ENCODE results near the gene TRAF3IP1.
"Not testable (repeated sequence)": the region's sequence is repeated elsewhere in the genome, so short reads cannot be mapped to it uniquely, and the experiment has no call there.

The TRAF3IP1 gene

DNA sequence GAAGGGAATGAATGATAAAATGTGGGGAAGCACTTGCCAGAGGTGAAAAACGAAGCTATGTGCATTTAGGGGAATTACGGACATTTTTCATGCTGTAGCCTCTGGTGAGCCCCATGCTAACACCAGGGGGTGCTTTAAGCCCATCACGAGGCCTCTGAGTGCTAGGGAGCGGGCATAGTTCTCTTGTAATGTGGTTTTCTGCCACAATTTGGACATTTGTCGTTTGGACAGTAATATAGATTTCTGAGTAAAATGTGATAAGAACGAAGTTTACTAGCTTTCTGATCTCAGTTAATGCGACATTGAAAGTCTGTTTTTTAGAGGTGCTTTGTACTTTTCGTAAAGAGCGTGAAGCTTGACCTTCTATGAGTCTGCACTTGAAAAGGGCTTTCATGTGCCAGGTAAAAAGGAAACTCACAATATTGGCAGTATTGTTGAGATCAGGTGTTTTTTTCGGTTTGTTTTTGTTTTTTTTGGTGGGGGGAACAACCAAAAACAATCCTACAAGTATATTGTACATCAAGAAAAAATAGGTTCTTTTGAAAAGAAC, 50.6 kb downstream of the TRAF3IP1 start:
- Histone ChIP-seq H3K4me3 (ENCODE audit: low read length in 2 of 2) (no peak overlapping the region), H3K4me2 (ENCODE audit: insufficient read depth, low read length, poor library complexity, severe bottlenecking) (no peak overlapping the region), H3K14ac (ENCODE audit: low read length) (no peak overlapping the region), H3K4me1 (ENCODE audit: control insufficient read depth in 2 of 2, insufficient read depth in 1 of 2, low read depth in 1 of 2, low read length in 2 of 2) (peaks cover 0 to 1% of the 10 kb centered on the region in 2 donors), H3K27me3 (ENCODE audit: control insufficient read depth in 3 of 3, insufficient read depth in 3 of 3, low read depth in 1 of 3, low read length in 3 of 3) (no peaks in the 10 kb centered on the region), H4K91ac (ENCODE audit: low read depth, low read length, poor library complexity) (no peak overlapping the region), H3K36me3 (replicated peaks in 1 of 2; ENCODE audit: control insufficient read depth in 2 of 2, insufficient read depth in 2 of 2, low read length in 2 of 2) (no peaks in the 10 kb centered on the region), H2AFZ (ENCODE audit: low read length) (no peak overlapping the region), H3K27ac (replicated peaks; ENCODE audit: low read length) (no peak overlapping the region), H3K4ac (ENCODE audit: low read length) (no peak overlapping the region), H2BK5ac (ENCODE audit: low read length) (no peak overlapping the region), H3K23ac (ENCODE audit: low read depth, low read length, poor library complexity) (no peak overlapping the region), H2AK5ac (ENCODE audit: low read depth, low read length) (no peak overlapping the region), H2BK12ac (ENCODE audit: low read length) (no peak overlapping the region), H3K9me3 (replicated peaks in 1 of 2; ENCODE audit: control insufficient read depth in 2 of 2, insufficient read depth in 1 of 2, low read depth in 1 of 2, low read length in 2 of 2) (no peaks in the 10 kb centered on the region), H2BK15ac (ENCODE audit: low read length) (no peak overlapping the region), H3K9ac (ENCODE audit: low read depth, low read length, poor library complexity) (no peak overlapping the region), H4K8ac (ENCODE audit: low read depth, low read length) (no peak overlapping the region), H2BK120ac (ENCODE audit: low read depth, low read length) (no peak overlapping the region), H3K18ac (ENCODE audit: low read length) (no peak overlapping the region), H3K79me1 (ENCODE audit: low read depth, low read length) (no peaks in the 10 kb centered on the region)
- WGBS, 2 donors (ENCODE audit: extremely low coverage in 2 of 2, insufficient read length in 2 of 2, insufficient replicate concordance in 1 of 2): no CpG with 5 or more reads among the region's 10 CpGs
- peak; percentile 29 for DNase-seq (ENCODE audit: low spot score)

DNA sequence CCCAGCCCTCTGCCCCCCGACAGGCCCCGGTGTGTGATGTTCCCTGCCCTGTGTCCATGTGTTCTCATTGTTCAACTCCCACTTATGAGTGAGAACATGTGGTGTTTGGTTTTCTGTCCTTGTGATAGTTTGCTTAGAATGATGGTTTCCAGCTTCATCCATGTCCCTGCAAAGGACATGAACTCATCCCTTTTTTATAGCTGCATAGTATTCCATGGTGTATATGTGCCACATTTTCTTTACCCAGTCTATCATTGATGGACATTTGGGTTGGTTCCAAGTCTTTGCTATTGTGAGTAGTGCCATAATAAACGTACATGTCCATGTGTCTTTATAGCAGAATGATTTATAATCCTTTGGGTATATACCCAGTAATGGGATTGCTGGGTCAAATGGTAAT, 52.0 kb downstream of the TRAF3IP1 start:
- not testable (repeated sequence) for H3K4me1 ChIP-seq (ENCODE audit: control insufficient read depth in 2 of 2, insufficient read depth in 1 of 2, low read depth in 1 of 2, low read length in 2 of 2); H3K23ac ChIP-seq (ENCODE audit: low read depth, low read length, poor library complexity); H3K4me3 ChIP-seq (ENCODE audit: low read length in 2 of 2); H2BK12ac ChIP-seq (ENCODE audit: low read length); DNase-seq (ENCODE audit: low spot score); H2BK15ac ChIP-seq (ENCODE audit: low read length); H4K8ac ChIP-seq (ENCODE audit: low read depth, low read length); H3K4ac ChIP-seq (ENCODE audit: low read length); H2BK5ac ChIP-seq (ENCODE audit: low read length); H3K9ac ChIP-seq (ENCODE audit: low read depth, low read length, poor library complexity); H2AK5ac ChIP-seq (ENCODE audit: low read depth, low read length); H2BK120ac ChIP-seq (ENCODE audit: low read depth, low read length); H3K4me2 ChIP-seq (ENCODE audit: insufficient read depth, low read length, poor library complexity, severe bottlenecking); H3K18ac ChIP-seq (ENCODE audit: low read length); H3K9me3 ChIP-seq (replicated peaks in 1 of 2; ENCODE audit: control insufficient read depth in 2 of 2, insufficient read depth in 1 of 2, low read depth in 1 of 2, low read length in 2 of 2); H4K91ac ChIP-seq (ENCODE audit: low read depth, low read length, poor library complexity); H3K27me3 ChIP-seq (ENCODE audit: control insufficient read depth in 3 of 3, insufficient read depth in 3 of 3, low read depth in 1 of 3, low read length in 3 of 3); H2AFZ ChIP-seq (ENCODE audit: low read length); H3K14ac ChIP-seq (ENCODE audit: low read length); H3K79me1 ChIP-seq (ENCODE audit: low read depth, low read length); H3K36me3 ChIP-seq (replicated peaks in 1 of 2; ENCODE audit: control insufficient read depth in 2 of 2, insufficient read depth in 2 of 2, low read length in 2 of 2); H3K27ac ChIP-seq (replicated peaks; ENCODE audit: low read length)
- no CpG with 5 or more reads among the region's 3 CpGs for WGBS, 2 donors (ENCODE audit: extremely low coverage in 2 of 2, insufficient read length in 2 of 2, insufficient replicate concordance in 1 of 2)

DNA sequence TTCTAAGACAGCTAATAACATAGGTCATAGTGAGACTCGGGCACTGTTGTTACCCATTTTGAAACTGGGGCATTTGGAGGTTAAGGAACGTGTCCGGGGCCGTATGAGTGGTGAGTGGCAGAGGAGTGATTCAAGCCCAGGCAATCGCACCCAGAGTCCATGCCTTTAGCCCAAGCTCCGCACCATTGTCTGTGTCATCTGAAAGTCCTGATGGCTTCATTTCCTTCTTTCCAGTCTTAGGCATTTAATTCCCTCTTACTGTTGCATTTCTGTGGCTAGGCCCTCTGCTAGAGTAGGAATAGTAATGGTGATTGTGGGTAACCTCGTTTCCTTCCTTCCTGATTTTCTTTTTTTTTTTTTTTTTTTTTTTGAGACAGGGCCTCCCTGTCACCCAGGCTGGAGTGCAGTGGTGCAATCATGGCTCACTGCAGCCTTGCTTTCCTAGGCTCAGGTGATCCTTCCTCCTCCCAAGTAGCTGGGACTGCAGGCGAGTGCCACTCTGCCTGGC, 56.6 kb downstream of the TRAF3IP1 start:
- Histone ChIP-seq H3K14ac (ENCODE audit: low read length) (no peak overlapping the region), H3K4me3 (ENCODE audit: low read length in 2 of 2) (no peak overlapping the region), H3K18ac (ENCODE audit: low read length) (no peak overlapping the region), H2AFZ (ENCODE audit: low read length) (no peak overlapping the region), H3K4me2 (ENCODE audit: insufficient read depth, low read length, poor library complexity, severe bottlenecking) (no peak overlapping the region), H3K27me3 (ENCODE audit: control insufficient read depth in 3 of 3, insufficient read depth in 3 of 3, low read depth in 1 of 3, low read length in 3 of 3) (no peaks in the 10 kb centered on the region), H3K9me3 (replicated peaks in 1 of 2; ENCODE audit: control insufficient read depth in 2 of 2, insufficient read depth in 1 of 2, low read depth in 1 of 2, low read length in 2 of 2) (no peaks in the 10 kb centered on the region), H3K4ac (ENCODE audit: low read length) (no peak overlapping the region), H4K8ac (ENCODE audit: low read depth, low read length) (no peak overlapping the region), H3K79me1 (ENCODE audit: low read depth, low read length) (peaks cover 2% of the 10 kb centered on the region), H2BK5ac (ENCODE audit: low read length) (no peak overlapping the region), H2BK120ac (ENCODE audit: low read depth, low read length) (no peak overlapping the region), H4K91ac (ENCODE audit: low read depth, low read length, poor library complexity) (no peak overlapping the region), H2BK12ac (ENCODE audit: low read length) (no peak overlapping the region), H2AK5ac (ENCODE audit: low read depth, low read length) (no peak overlapping the region), H3K27ac (replicated peaks; ENCODE audit: low read length) (no peak overlapping the region), H2BK15ac (ENCODE audit: low read length) (no peak overlapping the region), H3K36me3 (replicated peaks in 1 of 2; ENCODE audit: control insufficient read depth in 2 of 2, insufficient read depth in 2 of 2, low read length in 2 of 2) (peaks cover 0 to 4% of the 10 kb centered on the region in 2 donors), H3K4me1 (ENCODE audit: control insufficient read depth in 2 of 2, insufficient read depth in 1 of 2, low read depth in 1 of 2, low read length in 2 of 2) (peaks cover 1 to 20% of the 10 kb centered on the region in 2 donors), H3K23ac (ENCODE audit: low read depth, low read length, poor library complexity) (no peak overlapping the region), H3K9ac (ENCODE audit: low read depth, low read length, poor library complexity) (no peak overlapping the region)
- DNase-seq (ENCODE audit: low spot score): no peak
- WGBS, 2 donors (ENCODE audit: extremely low coverage in 2 of 2, insufficient read length in 2 of 2, insufficient replicate concordance in 1 of 2): no CpG with 5 or more reads among the region's 8 CpGs

DNA sequence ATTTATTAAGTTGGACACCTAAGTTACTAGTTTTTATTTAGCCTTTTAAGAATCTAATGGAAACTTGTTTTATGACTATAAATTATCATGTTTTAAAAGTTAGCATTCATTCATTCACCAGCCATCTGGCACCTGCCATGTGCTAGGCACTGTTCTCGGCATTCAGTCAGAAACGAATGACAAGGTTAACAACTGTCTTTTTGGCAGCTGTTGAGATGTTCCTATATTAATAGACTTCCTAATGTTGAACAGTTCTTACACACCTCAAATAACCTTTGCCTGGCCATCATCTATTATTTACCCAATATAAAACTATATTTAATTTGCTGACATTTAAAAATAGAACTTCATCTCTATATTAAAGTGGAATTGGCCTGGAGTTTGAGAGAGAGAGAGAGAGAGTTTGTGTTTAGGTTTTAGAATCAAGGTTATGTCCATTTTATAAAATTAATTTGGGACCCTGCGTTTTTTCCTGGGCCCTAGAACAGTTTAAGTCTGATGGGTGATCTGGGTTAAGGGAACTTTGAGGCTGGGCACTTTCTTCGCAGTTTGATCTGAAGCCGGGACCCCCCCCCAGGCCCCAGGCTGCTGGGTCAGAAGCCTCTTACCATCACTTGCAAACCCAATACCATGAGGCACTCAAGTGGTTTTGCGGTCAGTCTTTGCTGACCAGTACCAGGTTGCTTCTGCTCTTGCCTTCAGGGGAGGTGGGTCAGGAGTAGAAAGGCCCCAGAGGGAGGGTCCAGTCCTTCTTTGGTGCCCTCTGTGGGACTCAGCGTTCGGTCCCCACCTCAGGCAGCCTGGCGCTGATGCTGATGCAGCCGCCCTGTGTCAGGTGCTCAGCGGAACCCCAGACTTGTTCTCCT, 58.1 kb downstream of the TRAF3IP1 start:
- Histone ChIP-seq H3K9me3 (replicated peaks in 1 of 2; ENCODE audit: control insufficient read depth in 2 of 2, insufficient read depth in 1 of 2, low read depth in 1 of 2, low read length in 2 of 2) (peaks cover 0 to 6% of the 10 kb centered on the region in 2 donors), H2AFZ (ENCODE audit: low read length) (no peak overlapping the region), H3K9ac (ENCODE audit: low read depth, low read length, poor library complexity) (no peak overlapping the region), H2BK15ac (ENCODE audit: low read length) (no peak overlapping the region), H4K91ac (ENCODE audit: low read depth, low read length, poor library complexity) (no peak overlapping the region), H3K14ac (ENCODE audit: low read length) (no peak overlapping the region), H3K18ac (ENCODE audit: low read length) (no peak overlapping the region), H3K36me3 (replicated peaks in 1 of 2; ENCODE audit: control insufficient read depth in 2 of 2, insufficient read depth in 2 of 2, low read length in 2 of 2) (peaks cover 0 to 4% of the 10 kb centered on the region in 2 donors), H3K4ac (ENCODE audit: low read length) (no peak overlapping the region), H3K79me1 (ENCODE audit: low read depth, low read length) (peaks cover 2% of the 10 kb centered on the region), H2AK5ac (ENCODE audit: low read depth, low read length) (no peak overlapping the region), H3K4me2 (ENCODE audit: insufficient read depth, low read length, poor library complexity, severe bottlenecking) (no peak overlapping the region), H3K4me1 (ENCODE audit: control insufficient read depth in 2 of 2, insufficient read depth in 1 of 2, low read depth in 1 of 2, low read length in 2 of 2) (peaks cover 1 to 20% of the 10 kb centered on the region in 2 donors), H3K27ac (replicated peaks; ENCODE audit: low read length) (no peak overlapping the region), H2BK12ac (ENCODE audit: low read length) (no peak overlapping the region), H3K23ac (ENCODE audit: low read depth, low read length, poor library complexity) (no peak overlapping the region), H2BK5ac (ENCODE audit: low read length) (no peak overlapping the region), H2BK120ac (ENCODE audit: low read depth, low read length) (no peak overlapping the region), H3K4me3 (ENCODE audit: low read length in 2 of 2) (no peak overlapping the region), H4K8ac (ENCODE audit: low read depth, low read length) (no peak overlapping the region), H3K27me3 (ENCODE audit: control insufficient read depth in 3 of 3, insufficient read depth in 3 of 3, low read depth in 1 of 3, low read length in 3 of 3) (no peaks in the 10 kb centered on the region)
- WGBS, 2 donors (ENCODE audit: extremely low coverage in 2 of 2, insufficient read length in 2 of 2, insufficient replicate concordance in 1 of 2): no CpG with 5 or more reads among the region's 11 CpGs
- DNase-seq (ENCODE audit: low spot score): no peak

Data from neuronal stem cell (in vitro differentiated cells).